ENCODE results near the gene MAPKAPK3. TPM values are rescaled to one million over a fixed set of nuclear protein-coding genes. Genes with fewer than 3 reads are reported as not detected.
A peak's percentile ranks its signal among the peaks of the same experiment; 100 is the strongest.

MAPKAPK3 gene
- total RNA-seq, 1 experiment from 2014 or later = 88.2 TPM

- no peaks in the 10 kb centered on the region for H3K9me3 ChIP-seq (ENCODE audit: insufficient read depth, low read depth)
- no TSS peak for BruUV-seq (replicated peaks)
- peaks cover 7% of the 10 kb centered on the region; the same call in 1 of the 2 replicates for H3K4me1 ChIP-seq (replicated peaks; ENCODE audit: insufficient read depth)
- peaks cover 11% of the 10 kb centered on the region; the same call in 1 of the 2 replicates for H3K79me2 ChIP-seq (ENCODE audit: low read depth)
- DNase-seq = no peak
- intact Hi-C loops (cut with micrococcal nuclease; ENCODE audit: unreplicated experiment) = no loop called here
- CTCF ChIA-PET = no interaction called here
- H3K27me3 ChIP-seq (ENCODE audit: insufficient read depth, low read depth) = no peaks in the 10 kb centered on the region
- H3F3A ChIP-seq (ENCODE audit: insufficient read depth, low read depth) = no peaks in the 10 kb centered on the region
- no peak overlapping the region for H3K4me3 ChIP-seq
- no peaks in the 10 kb centered on the region for H3K9me2 ChIP-seq (ENCODE audit: insufficient read depth)
- H2AFZ ChIP-seq = no peak overlapping the region
- POLR2A ChIA-PET (ENCODE audit: unreplicated experiment) = no interaction called here
- H3K4me2 ChIP-seq = no peak overlapping the region
- H4K20me1 ChIP-seq (ENCODE audit: insufficient read depth) = no peaks in the 10 kb centered on the region
- no peak overlapping the region for H3K27ac ChIP-seq
- H3K36me3 ChIP-seq (ENCODE audit: low read depth) = no peaks in the 10 kb centered on the region
- TF ChIP-seq EZH2 (IDR thresholded peaks at IDR 0.05; ENCODE audit: low read depth) (no peak), CTCF (conservative IDR thresholded peaks at IDR 0.05) (no peak)
These were observed 42.5 kb upstream of the MAPKAPK3 start for GRCh38 chr3:50574444-50574831.

GRCh38 chr3:50575372-50575771 is 41.6 kb upstream of the MAPKAPK3 start:
- Histone ChIP-seq H3K4me1 (replicated peaks; ENCODE audit: insufficient read depth) (peaks cover 2% of the 10 kb centered on the region; the same call in 1 of the 2 replicates), H3K36me3 (ENCODE audit: low read depth) (no peaks in the 10 kb centered on the region), H3K27ac (no peak overlapping the region), H2AFZ (no peak overlapping the region), H3F3A (ENCODE audit: insufficient read depth, low read depth) (no peaks in the 10 kb centered on the region), H3K79me2 (ENCODE audit: low read depth) (0 out of 2 replicates have a peak, but pooled peaks cover 2% of the 10 kb centered on the region), H3K4me2 (no peak overlapping the region), H3K9me3 (ENCODE audit: insufficient read depth, low read depth) (no peaks in the 10 kb centered on the region), H3K9me2 (ENCODE audit: insufficient read depth) (no peaks in the 10 kb centered on the region), H3K27me3 (ENCODE audit: insufficient read depth, low read depth) (no peaks in the 10 kb centered on the region), H3K4me3 (no peak overlapping the region), H4K20me1 (ENCODE audit: insufficient read depth) (no peaks in the 10 kb centered on the region)
- POLR2A ChIA-PET (ENCODE audit: unreplicated experiment) = interaction anchor here (0.6 kb wide), 1 partner anchor 212 kb away, joined by 3 read pairs; no protein-coding TSS in a partner anchor
- no peak for TF ChIP-seq EZH2 (IDR thresholded peaks at IDR 0.05; ENCODE audit: low read depth)
- no peak for TF ChIP-seq CTCF (conservative IDR thresholded peaks at IDR 0.05)
- BruUV-seq (replicated peaks) = no TSS peak
- peak; percentile 17 to 37 for DNase-seq
- intact Hi-C loops (cut with micrococcal nuclease; ENCODE audit: unreplicated experiment) = no loop called here
- CTCF ChIA-PET = interaction anchor here (0.7 kb wide), 1 partner anchor 357 kb away, joined by 3 read pairs; no protein-coding TSS in a partner anchor

GRCh38 chr3:50577348-50577747 is 39.6 kb upstream of the MAPKAPK3 start:
- Histone ChIP-seq H3K4me2 (no peak overlapping the region), H2AFZ (no peak overlapping the region), H3K27ac (no peak overlapping the region), H3F3A (ENCODE audit: insufficient read depth, low read depth) (no peaks in the 10 kb centered on the region), H3K27me3 (ENCODE audit: insufficient read depth, low read depth) (no peaks in the 10 kb centered on the region), H3K4me1 (replicated peaks; ENCODE audit: insufficient read depth) (no peaks in the 10 kb centered on the region), H4K20me1 (ENCODE audit: insufficient read depth) (no peaks in the 10 kb centered on the region), H3K4me3 (no peak overlapping the region), H3K79me2 (ENCODE audit: low read depth) (no peaks in the 10 kb centered on the region), H3K36me3 (ENCODE audit: low read depth) (no peaks in the 10 kb centered on the region), H3K9me3 (ENCODE audit: insufficient read depth, low read depth) (no peaks in the 10 kb centered on the region), H3K9me2 (ENCODE audit: insufficient read depth) (no peaks in the 10 kb centered on the region)
- DNase-seq = peak in 1 of 2 experiments; percentile 21
- intact Hi-C loops (cut with micrococcal nuclease; ENCODE audit: unreplicated experiment) = no loop called here
- ChIA-PET CTCF (interaction anchor here (0.5 kb wide), 1 partner anchor 34 kb away, joined by 3 read pairs; the partner anchor contains the start of gene CISH), POLR2A (ENCODE audit: unreplicated experiment) (no interaction called here)
- no peak for TF ChIP-seq CTCF (conservative IDR thresholded peaks at IDR 0.05)
- no peak for TF ChIP-seq EZH2 (IDR thresholded peaks at IDR 0.05; ENCODE audit: low read depth)
- no TSS peak for BruUV-seq (replicated peaks)
